CD4-positive, alpha-beta T cell treated with Interleukin-21 for 1 hour (primary cell): Measurements from ENCODE around the gene PZP.
"Not testable (repeated sequence)": the region's sequence is repeated elsewhere in the genome, so short reads cannot be mapped to it uniquely, and the experiment has no call there.

ENCODE experiments used
- DNase-seq: peaks from one replicate; pipeline ENCODE4 v3.0.0-alpha.2; 2020

The PZP gene

GRCh38 chr12:9179781-9180180 is 28.4 kb downstream of the PZP start:
- DNase-seq, result no peak

GRCh38 chr12:9169979-9170634 is 38.1 kb downstream of the PZP start:
- no peak for DNase-seq

- not testable (repeated sequence) for DNase-seq
These were observed 40.9 kb downstream of the PZP start for GRCh38 chr12:9167345-9167744.

GRCh38 chr12:9163392-9163791 is 44.8 kb downstream of the PZP start:
- DNase-seq, result no peak

GRCh38 chr12:9156119-9156518 is 52.1 kb downstream of the PZP start:
- no peak for DNase-seq

GRCh38 chr12:9149372-9149771 is 58.8 kb downstream of the PZP start:
- no peak for DNase-seq

GRCh38 chr12:9148926-9149325 is 59.3 kb downstream of the PZP start:
- DNase-seq, result no peak

- DNase-seq, result no peak
These were observed 60.7 kb downstream of the PZP start for GRCh38 chr12:9147461-9147860.

GRCh38 chr12:9144730-9145106 is 63.5 kb downstream of the PZP start:
- DNase-seq, result no peak

- no peak for DNase-seq
These were observed 64.1 kb downstream of the PZP start for GRCh38 chr12:9143929-9144729.

- no peak for DNase-seq
These were observed 65.1 kb downstream of the PZP start for GRCh38 chr12:9143137-9143536.

- DNase-seq, result not testable (repeated sequence)
These were observed 68.5 kb downstream of the PZP start for GRCh38 chr12:9139588-9140290.

- DNase-seq, result no peak
These were observed 72.3 kb downstream of the PZP start for GRCh38 chr12:9135903-9136310.

GRCh38 chr12:9134981-9135628 is 73.1 kb downstream of the PZP start:
- DNase-seq, result no peak

- DNase-seq, result no peak
These were observed 74.8 kb downstream of the PZP start for GRCh38 chr12:9133216-9133916.

GRCh38 chr12:9132008-9132535 is 76.1 kb downstream of the PZP start:
- DNase-seq, result no peak

GRCh38 chr12:9130244-9130643 is 78.0 kb downstream of the PZP start:
- DNase-seq, result no peak

GRCh38 chr12:9127936-9128663 is 80.1 kb downstream of the PZP start:
- DNase-seq, result no peak

GRCh38 chr12:9127484-9127883 is 80.7 kb downstream of the PZP start:
- DNase-seq, result no peak

- no peak for DNase-seq
These were observed 83.7 kb downstream of the PZP start for GRCh38 chr12:9124383-9125031.

GRCh38 chr12:9123781-9124382 is 84.3 kb downstream of the PZP start:
- DNase-seq, result no peak
